ENCODE results near the gene GLB1L3. TPM values are rescaled to one million over a fixed set of nuclear protein-coding genes. Genes with fewer than 3 reads are reported as not detected.

GLB1L3 gene
- total and polyA plus RNA-seq, 2 of the 4 experiments (the other 2 are of a cell fraction), result not detected

- H3K4me1 ChIP-seq (ENCODE audit: control insufficient read depth, insufficient read depth, low read length), result no peaks in the 10 kb centered on the region
- H3K27me3 ChIP-seq (ENCODE audit: control insufficient read depth, insufficient read depth, low read length), result no peaks in the 10 kb centered on the region
- H3K14ac ChIP-seq (replicated peaks; ENCODE audit: low read depth, low read length), result no peak overlapping the region
- intact Hi-C loops (cut with micrococcal nuclease), result no loop called here
- CTCF ChIA-PET, result interaction anchor here (0.6 kb wide), 1 partner anchor 14 kb away, joined by 3 read pairs; no protein-coding TSS in a partner anchor
- no peak overlapping the region for H4K5ac ChIP-seq (ENCODE audit: low read depth, low read length)
- no peak overlapping the region for H3K4me3 ChIP-seq (ENCODE audit: insufficient read depth, low read depth, low read length)
- no peak overlapping the region for H3K18ac ChIP-seq (ENCODE audit: low read depth, low read length)
- TF ChIP-seq RFX5 (IDR thresholded peaks at IDR 0.05; ENCODE audit: low read depth, low read length) (no peak), MXI1 (IDR thresholded peaks at IDR 0.05; ENCODE audit: borderline replicate concordance, low read depth, low read length) (no peak), FOS (IDR thresholded peaks at IDR 0.05; ENCODE audit: low read depth, low read length) (no peak)
- no peak overlapping the region for H3K23ac ChIP-seq (ENCODE audit: low read depth, low read length)
- H3K4ac ChIP-seq (ENCODE audit: low read depth, low read length), result no peak overlapping the region
- H2BK5ac ChIP-seq (ENCODE audit: low read depth, low read length, poor library complexity, severe bottlenecking), result no peak overlapping the region
- dilution Hi-C loops (cut with HindIII; ENCODE audit: low sequenced_read_pairs, unreplicated experiment), result no loop called here
- no peak overlapping the region for H3K4me2 ChIP-seq (ENCODE audit: low read depth, low read length)
- in situ Hi-C loops (cut with MboI; ENCODE audit: low sequenced_read_pairs), result no loop called here
- ATAC-seq (ENCODE audit: low read depth) (no peak), DNase-seq (no peak)
- no peak overlapping the region for H2AK5ac ChIP-seq (ENCODE audit: low read depth, low read length)
- no peak overlapping the region for H2BK120ac ChIP-seq (ENCODE audit: low read depth, low read length)
- no peak overlapping the region for H2BK20ac ChIP-seq (ENCODE audit: low read depth, low read length)
- no peak overlapping the region for H3K27ac ChIP-seq (ENCODE audit: insufficient read depth, low read length)
- H3K36me3 ChIP-seq (ENCODE audit: control insufficient read depth, insufficient read depth, low read length), result no peaks in the 10 kb centered on the region
- H2AFZ ChIP-seq (replicated peaks; ENCODE audit: low read length, poor library complexity), result no peak overlapping the region
- no CpG with 5 or more reads among the region's 7 CpGs for WGBS, 2 experiments (ENCODE audit: extremely low coverage in 2 of 2, insufficient read length in 1 of 2)
- H3K9me3 ChIP-seq (ENCODE audit: control insufficient read depth, insufficient read depth, low read length), result peaks cover 37% of the 10 kb centered on the region
- H3K56ac ChIP-seq (ENCODE audit: extremely low read depth, insufficient read depth, low read length), result no peak overlapping the region
- no peak overlapping the region for H3K9ac ChIP-seq (ENCODE audit: low read depth, low read length)
- H3K79me1 ChIP-seq (ENCODE audit: low read depth in 1 of 2, low read length in 2 of 2), result no peaks in the 10 kb centered on the region
- H2BK15ac ChIP-seq (ENCODE audit: low read depth, low read length), result no peak overlapping the region
- H3K9me1 ChIP-seq (ENCODE audit: insufficient read depth, low read length), result no peaks in the 10 kb centered on the region
- POLR2A ChIA-PET (ENCODE audit: unreplicated experiment), result no interaction called here
- no TSS peak for BruUV-seq (replicated peaks)
- H4K8ac ChIP-seq (ENCODE audit: low read depth in 2 of 2, low read length in 2 of 2), result no peak overlapping the region
- H2AK9ac ChIP-seq (replicated peaks; ENCODE audit: low read depth, low read length, poor library complexity), result no peak overlapping the region
- H4K91ac ChIP-seq (ENCODE audit: insufficient read depth, low read depth, low read length), result no peak overlapping the region
- no peaks in the 10 kb centered on the region; the same call in 1 of the 2 replicates for H4K20me1 ChIP-seq (ENCODE audit: insufficient read depth, low read length)
These were observed 90.1 kb downstream of the GLB1L3 start for GRCh38 chr11:134366254-134366653.

Measured in IMR-90 (cell line).